Spleen (tissue), 11 donors: ENCODE results near the gene HTR3B. TPM values are rescaled to one million over a fixed set of nuclear protein-coding genes. Genes with fewer than 3 reads are reported as not detected.

Source experiments
- DNase-seq: peaks from one replicate; pipeline ENCODE4 v3.0.0-alpha.2; 2020
- H3K27ac ChIP-seq, 8 donors: fragments of 200-600 bp; sonication (generic) in 7 of 8; 1 replicate in 4 of 8; 2 replicates in 4 of 8; pipeline versions ENCODE4 v1.5.0 to v1.8.0; 2016 to 2021; ENCODE audit warnings: inconsistent platforms in 4 of 8, mild to moderate bottlenecking in 4 of 8, moderate library complexity in 1 of 8
- H3K27me3 ChIP-seq, 7 donors: fragments of 200-600 bp; sonication (generic) in 6 of 7; replicated peaks in 1 of 7; 1 replicate in 4 of 7; 2 replicates in 3 of 7; pipeline versions ENCODE4 v1.5.0 to v1.8.0; 2016 to 2021; ENCODE audit warnings: inconsistent platforms in 3 of 7, mild to moderate bottlenecking in 1 of 7
- H3K36me3 ChIP-seq, 6 donors: fragments of 200-600 bp; sonication (generic) in 5 of 6; 1 replicate in 4 of 6; 2 replicates in 2 of 6; pipeline versions ENCODE4 v1.5.0 to v1.8.0; 2016 to 2021; ENCODE audit warnings: inconsistent platforms in 2 of 6
- H3K4me1 ChIP-seq, 6 donors: fragments of 200-600 bp; sonication (generic) in 5 of 6; 1 replicate in 3 of 6; 2 replicates in 3 of 6; pipeline versions ENCODE4 v1.5.0 to v1.8.0; 2016 to 2021; ENCODE audit warnings: inconsistent platforms in 3 of 6
- H3K4me3 ChIP-seq, 8 donors: fragments of 200-600 bp; sonication (generic) in 7 of 8; 1 replicate in 4 of 8; 2 replicates in 4 of 8; pipeline versions ENCODE4 v1.5.0 to v1.8.0; 2016 to 2021; ENCODE audit warnings: inconsistent platforms in 4 of 8, mild to moderate bottlenecking in 4 of 8, moderate library complexity in 2 of 8
- H3K9me3 ChIP-seq, 8 donors: fragments of 200-600 bp; sonication (generic) in 7 of 8; 1 replicate in 4 of 8; 2 replicates in 4 of 8; pipeline versions ENCODE4 v1.5.0 to v1.8.0; 2016 to 2021; ENCODE audit warnings: inconsistent platforms in 4 of 8
- CTCF ChIP-seq, 11 experiments: fragments of 200-600 bp in 7 of 11; fragments of 450-650 bp in 4 of 11; sonication (generic) in 4 of 11; IDR thresholded peaks in 8 of 11; conservative IDR thresholded peaks in 3 of 11; 1 replicate in 7 of 11; 2 replicates in 4 of 11; pipeline versions ENCODE4 v1.4.0 to v1.8.0; 2016 to 2021; ENCODE audit warnings: antibody characterized with exemption in 11 of 11, inconsistent platforms in 4 of 11, mild to moderate bottlenecking in 1 of 11
- POLR2A ChIP-seq, 3 donors: fragments of 450-650 bp; IDR thresholded peaks; one replicate each; pipeline ENCODE4 v1.5.1; 2017; ENCODE audit warnings: antibody characterized with exemption in 3 of 3, mild to moderate bottlenecking in 1 of 3
- POLR2AphosphoS5 ChIP-seq, 3 donors: sonication (generic); formaldehyde crosslinking; IDR thresholded peaks; one replicate each; pipeline ENCODE4 v1.5.1; 2017; ENCODE audit warnings: antibody characterized with exemption in 3 of 3
- WGBS, 5 donors: extraction: QIAGEN DNeasy Blood & Tissue Kit in 3 of 5; methylation state at CpG; one replicate each; pipeline versions ENCODE4 v1.1.5 to v1.1.7; 2013 to 2018; 5-methylcytosine and 5-hydroxymethylcytosine counted together
- intact Hi-C: fragments of 100-400 bp; cut with DNase I; formaldehyde crosslinking; loops from one replicate; pipeline ENCODE4 v1.15.0; 2023; ENCODE audit warnings: low total_unique reads
- polyA plus RNA-seq, 3 donors: library from polyadenylated mRNA; stranded (reverse); fragments of 200-250 nt; gene quantifications; one replicate each; pipeline ENCODE4 v1.2.1, GENCODE V29; 2013
- total RNA-seq, 7 donors: library from RNA; depleted of rRNA in 3 of 7; stranded (reverse); fragments of >200 nt in 3 of 7; fragmentation: NEBNext Ultra II Directional in 4 of 7; extraction: Animal tissue kit (Norgen Biotek cat#: 25700) in 4 of 7; gene quantifications; one replicate each; pipeline versions ENCODE4 v1.1.0 to v1.2.1, GENCODE V29; 2016 to 2021
- donor health status: healthy with polysubstance abuse.
- donor health status: DM: no; HTN: no; CAD: no; lungs with moderate emphysema.
- donor health status: DM: no; HTN: no; CAD: no.
- donor health status: Bipolar disorder and iron deficiency.
- donor health status: healthy.
- donor health status: DM: no; HTN: no; CAD: no.
- donor health status: DM: yes; HTN: yes; CAD: no.

HTR3B gene
- total and polyA plus RNA-seq, 10 donors: not detected

- H3K36me3 ChIP-seq: peaks cover 0 to 8% (median 0%) of the 10 kb centered on the region in 6 donors
- intact Hi-C loops: no loop called here
- H3K4me1 ChIP-seq: peaks cover 9 to 76% (median 41%) of the 10 kb centered on the region in 6 donors
- no peak for DNase-seq
- H3K4me3 ChIP-seq: peak overlapping the region; percentile 70 to 94 (median 78)
- no peaks in the 10 kb centered on the region for H3K27me3 ChIP-seq
- H3K9me3 ChIP-seq: no peaks in the 10 kb centered on the region
- WGBS, 5 donors: 4 to 5% (median 5%) methylated on average over 19 of the region's 19 CpGs
- TF ChIP-seq POLR2A (IDR thresholded peaks at IDR 0.05) (no peak), CTCF (IDR thresholded peaks at IDR 0.05 in 8 of 11, conservative IDR thresholded peaks at IDR 0.05 in 3 of 11) (no peak), POLR2AphosphoS5 (IDR thresholded peaks at IDR 0.05) (no peak)
- H3K27ac ChIP-seq: peak overlapping the region; percentile 57 to 95 (median 94)
Measured at GRCh38 chr11:113874581-113875233, 29.9 kb upstream of the HTR3B start.

GRCh38 chr11:113875234-113876073 lies 29.1 kb upstream of the HTR3B start, which contains the start of gene USP28:
USP28 (minus strand) TSS chr11:113875572; CDS start chr11:113875501, 71 bp downstream.
- no peaks in the 10 kb centered on the region for H3K27me3 ChIP-seq
- peak within 1 kb of the TSS; percentile 80 to 95 (median 94) for H3K27ac ChIP-seq
- intact Hi-C loops: no loop called here
- peak; percentile 99 for DNase-seq
- peaks cover 9 to 68% (median 41%) of the 10 kb centered on the region in 6 donors for H3K4me1 ChIP-seq
- 0 to 1% (median 0%) methylated on average over 43 to 95 of the region's 95 CpGs for WGBS, 5 donors
- TF ChIP-seq POLR2AphosphoS5 (IDR thresholded peaks at IDR 0.05) (peak; percentile 94 to 96 (median 95)), CTCF (IDR thresholded peaks at IDR 0.05 in 8 of 11, conservative IDR thresholded peaks at IDR 0.05 in 3 of 11) (peak in 5 of 11 experiments; percentile 4 to 42 (median 27)), POLR2A (IDR thresholded peaks at IDR 0.05) (peak in 2 of 3 donors; percentile 32 to 59)
- no peaks in the 10 kb centered on the region for H3K9me3 ChIP-seq
- H3K36me3 ChIP-seq: peaks cover 0 to 7% (median 0%) of the 10 kb centered on the region in 6 donors
- H3K4me3 ChIP-seq: peak within 1 kb of the TSS; percentile 70 to 94 (median 78)

- no peak for TF ChIP-seq POLR2A (IDR thresholded peaks at IDR 0.05)
- TF ChIP-seq CTCF (IDR thresholded peaks at IDR 0.05 in 8 of 11, conservative IDR thresholded peaks at IDR 0.05 in 3 of 11): no peak
- Histone ChIP-seq H3K27me3 (no peaks in the 10 kb centered on the region), H3K36me3 (no peaks in the 10 kb centered on the region), H3K4me3 (peak overlapping the region; percentile 37 to 94 (median 78)), H3K4me1 (peaks cover 9 to 60% (median 36%) of the 10 kb centered on the region in 6 donors), H3K27ac (peak overlapping the region; percentile 80 to 95 (median 94)), H3K9me3 (no peaks in the 10 kb centered on the region)
- 77 to 87% (median 81%) methylated on average over 24 of the region's 24 CpGs for WGBS, 5 donors
- DNase-seq: peak; percentile 87
- intact Hi-C loops: no loop called here
Measured at GRCh38 chr11:113876074-113876797, 28.4 kb upstream of the HTR3B start.
